ENCODE measurements around the gene DCAF12.
"Not testable (repeated sequence)": the region's sequence is repeated elsewhere in the genome, so short reads cannot be mapped to it uniquely, and the experiment has no call there.

Gene DCAF12

DNA sequence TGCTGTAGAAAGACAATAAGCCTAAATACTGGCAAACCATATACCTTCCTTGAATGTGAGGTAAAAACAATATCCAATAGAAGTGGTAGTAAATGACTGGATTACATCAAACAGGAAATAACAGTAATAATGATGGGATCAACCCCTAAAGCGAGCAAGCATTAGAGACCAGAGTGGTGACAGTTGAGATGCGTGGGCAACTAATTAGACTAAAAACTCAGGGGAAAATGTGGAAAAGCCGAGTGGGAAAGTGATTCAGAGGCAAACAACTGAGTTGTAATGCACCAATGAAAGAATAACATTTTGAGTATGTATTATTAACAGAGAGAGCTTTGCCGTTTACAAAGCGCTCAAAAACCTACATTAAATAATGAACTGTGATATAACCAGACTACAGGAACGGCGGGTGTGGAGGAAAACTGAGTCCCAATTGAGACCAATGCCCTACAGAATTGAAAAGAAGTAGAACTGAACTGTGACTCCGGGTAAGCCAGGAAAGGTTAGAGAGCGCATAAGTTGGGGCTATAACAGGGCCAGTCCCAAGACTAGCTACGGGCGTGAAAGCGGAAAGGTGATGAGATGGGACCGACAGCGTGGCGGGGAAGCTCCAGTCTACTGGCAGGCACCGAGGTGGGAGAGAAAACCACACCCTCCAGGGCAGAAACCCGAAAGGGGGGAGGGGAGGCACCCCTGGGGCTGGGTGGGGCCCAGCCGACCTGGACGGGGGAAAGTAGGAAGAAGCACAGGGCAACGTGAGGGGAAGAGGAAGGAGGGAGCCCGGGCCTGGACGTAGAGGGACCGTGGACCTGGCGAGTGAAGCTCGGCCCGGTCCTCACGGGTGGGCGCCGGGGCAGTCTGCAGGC, 78.4 kb downstream of the DCAF12 start:
- Histone ChIP-seq H3K4me1 (ENCODE audit: control insufficient read depth in 1 of 2, insufficient read depth in 2 of 2, low read length in 2 of 2) (peaks cover 0 to 7% of the 10 kb centered on the region in 2 experiments), H3K79me1 (ENCODE audit: low read length) (peaks cover 12% of the 10 kb centered on the region), H3K4me2 (ENCODE audit: low read length) (peak overlapping the region; percentile 74), H3K4me3 (ENCODE audit: low read depth, low read length) (peak overlapping the region; percentile 95), H3K23ac (ENCODE audit: low read length) (no peak overlapping the region), H3K27ac (ENCODE audit: low read depth, low read length) (peak overlapping the region; percentile 82), H3K4ac (ENCODE audit: low read depth, low read length) (peak overlapping the region; percentile 94), H4K12ac (ENCODE audit: low read depth, low read length) (peak overlapping the region; percentile 83), H3K36me3 (ENCODE audit: control insufficient read depth in 1 of 2, insufficient read depth in 2 of 2, low read length in 2 of 2) (peaks cover 3 to 9% of the 10 kb centered on the region in 2 experiments), H2AK5ac (ENCODE audit: low read length) (peak overlapping the region; percentile 95), H4K91ac (ENCODE audit: low read depth, low read length) (peak overlapping the region; percentile 96), H4K8ac (ENCODE audit: low read depth, low read length) (peak overlapping the region; percentile 86), H3K27me3 (ENCODE audit: insufficient read depth, low read length) (no peaks in the 10 kb centered on the region), H3K18ac (ENCODE audit: low read length) (peak overlapping the region; percentile 85), H3K14ac (ENCODE audit: low read length) (peak overlapping the region; percentile 92), H3K9me3 (ENCODE audit: insufficient read depth, low read depth, low read length) (no peaks in the 10 kb centered on the region), H3K9ac (ENCODE audit: low read length) (peak overlapping the region; percentile 95), H3K79me2 (ENCODE audit: control insufficient read depth, insufficient read depth, low read length, poor library complexity) (peaks cover 21% of the 10 kb centered on the region), H2BK5ac (ENCODE audit: low read depth, low read length, poor library complexity) (peak overlapping the region; percentile 96), H2BK12ac (ENCODE audit: low read length) (no peak overlapping the region), H2AFZ (ENCODE audit: insufficient read depth, low read length, poor library complexity) (peak overlapping the region; percentile 77), H2BK120ac (ENCODE audit: insufficient read depth, low read length, poor library complexity) (peak overlapping the region; percentile 81)
- no CpG with 5 or more reads among the region's 29 CpGs for whole genome bisulfite sequencing (ENCODE audit: extremely low coverage, insufficient coverage, insufficient read length)
- DNase-seq = peak in 1 of 2 donors; percentile 41

DNA sequence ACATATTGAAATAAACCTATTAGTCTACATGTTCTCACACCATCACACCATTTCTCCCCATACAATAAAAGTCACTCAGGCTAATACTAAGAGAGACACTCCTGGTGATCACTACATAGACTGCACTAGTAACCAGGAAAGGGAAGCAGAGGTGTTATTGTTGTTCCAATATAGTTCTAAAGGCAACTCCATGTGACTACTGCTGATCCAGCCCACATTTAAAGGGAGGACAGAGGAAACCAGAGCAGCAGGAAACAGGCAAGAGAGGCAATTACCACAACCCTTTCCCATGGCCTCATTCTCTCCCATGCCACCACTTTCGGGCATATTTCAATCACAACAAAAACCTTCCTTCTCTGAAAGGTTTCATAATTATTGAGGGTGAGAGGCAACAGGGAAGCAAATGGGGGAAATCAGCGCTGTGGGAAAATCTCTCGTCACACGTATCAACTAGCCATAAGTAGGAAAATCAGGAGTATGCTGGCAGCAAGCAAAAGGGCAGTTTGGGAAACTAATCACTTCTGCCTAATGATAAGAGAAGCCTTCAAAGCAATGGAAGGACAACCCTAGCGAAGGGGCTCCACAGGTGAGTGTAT, 79.6 kb downstream of the DCAF12 start:
- WGBS (ENCODE audit: extremely low coverage, insufficient coverage, insufficient read length) = no CpG with 5 or more reads among the region's 5 CpGs
- peaks cover 5 to 17% of the 10 kb centered on the region in 2 experiments for H3K36me3 ChIP-seq (ENCODE audit: control insufficient read depth in 1 of 2, insufficient read depth in 2 of 2, low read length in 2 of 2)
- H3K4ac ChIP-seq (ENCODE audit: low read depth, low read length) = peak overlapping the region; percentile 92
- no peak for DNase-seq
- H4K91ac ChIP-seq (ENCODE audit: low read depth, low read length) = no peak overlapping the region
- H2BK5ac ChIP-seq (ENCODE audit: low read depth, low read length, poor library complexity) = no peak overlapping the region
- peaks cover 0 to 7% of the 10 kb centered on the region in 2 experiments for H3K4me1 ChIP-seq (ENCODE audit: control insufficient read depth in 1 of 2, insufficient read depth in 2 of 2, low read length in 2 of 2)
- H2BK120ac ChIP-seq (ENCODE audit: insufficient read depth, low read length, poor library complexity) = no peak overlapping the region
- H2AFZ ChIP-seq (ENCODE audit: insufficient read depth, low read length, poor library complexity) = no peak overlapping the region
- H3K27me3 ChIP-seq (ENCODE audit: insufficient read depth, low read length) = no peaks in the 10 kb centered on the region
- H3K79me2 ChIP-seq (ENCODE audit: control insufficient read depth, insufficient read depth, low read length, poor library complexity) = peaks cover 25% of the 10 kb centered on the region
- H3K9ac ChIP-seq (ENCODE audit: low read length) = no peak overlapping the region
- H3K27ac ChIP-seq (ENCODE audit: low read depth, low read length) = no peak overlapping the region
- no peaks in the 10 kb centered on the region for H3K9me3 ChIP-seq (ENCODE audit: insufficient read depth, low read depth, low read length)
- H3K18ac ChIP-seq (ENCODE audit: low read length) = no peak overlapping the region
- H4K12ac ChIP-seq (ENCODE audit: low read depth, low read length) = no peak overlapping the region
- H4K8ac ChIP-seq (ENCODE audit: low read depth, low read length) = no peak overlapping the region
- no peak overlapping the region for H3K14ac ChIP-seq (ENCODE audit: low read length)
- H3K4me3 ChIP-seq (ENCODE audit: low read depth, low read length) = no peak overlapping the region
- H3K79me1 ChIP-seq (ENCODE audit: low read length) = peaks cover 12% of the 10 kb centered on the region
- no peak overlapping the region for H3K23ac ChIP-seq (ENCODE audit: low read length)
- H2AK5ac ChIP-seq (ENCODE audit: low read length) = no peak overlapping the region
- H2BK12ac ChIP-seq (ENCODE audit: low read length) = no peak overlapping the region
- H3K4me2 ChIP-seq (ENCODE audit: low read length) = peak overlapping the region; percentile 74

DNA sequence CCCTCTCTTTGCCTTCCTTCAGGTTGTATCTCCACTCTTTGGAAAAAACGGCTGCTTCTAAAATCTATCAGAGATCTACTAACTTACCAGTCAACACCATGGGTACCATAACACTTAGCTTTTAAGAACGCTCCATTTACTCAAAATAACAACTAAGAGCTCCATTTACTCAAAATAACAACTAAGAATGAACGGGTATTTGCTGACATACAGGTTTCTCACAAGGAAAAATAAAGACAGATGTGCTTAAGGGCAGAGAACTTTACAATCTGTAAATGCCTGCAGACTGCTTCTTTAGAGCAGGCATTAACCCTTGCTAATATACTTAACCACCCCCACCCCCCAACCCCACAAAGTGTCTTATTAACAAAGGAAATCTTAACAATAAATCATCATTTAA, 80.6 kb downstream of the DCAF12 start:
- WGBS (ENCODE audit: extremely low coverage, insufficient coverage, insufficient read length) = no CpG with 5 or more reads among the region's 3 CpGs

DNA sequence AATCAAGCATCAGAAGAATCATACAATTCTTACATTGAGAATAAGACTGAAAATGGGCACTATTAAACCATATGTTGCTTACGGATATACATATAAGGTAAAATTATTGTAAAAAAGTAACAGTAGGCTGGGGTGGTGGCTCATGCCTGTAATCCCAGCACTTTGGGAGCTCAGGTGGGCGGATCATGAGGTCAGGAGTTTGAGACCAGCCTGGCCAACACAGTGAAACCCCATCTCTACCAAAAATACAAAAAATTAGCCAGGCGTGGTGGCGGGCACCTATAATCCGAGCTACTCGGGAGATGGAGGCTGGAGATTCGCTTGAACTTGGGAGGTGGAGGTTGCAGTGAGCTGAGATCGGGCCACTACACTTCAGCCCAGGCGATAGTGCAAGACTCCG, 84.4 kb downstream of the DCAF12 start:
- H3K14ac ChIP-seq (ENCODE audit: low read length); H3K18ac ChIP-seq (ENCODE audit: low read length); H3K4me1 ChIP-seq (ENCODE audit: control insufficient read depth in 1 of 2, insufficient read depth in 2 of 2, low read length in 2 of 2); H2AFZ ChIP-seq (ENCODE audit: insufficient read depth, low read length, poor library complexity); H3K27me3 ChIP-seq (ENCODE audit: insufficient read depth, low read length); H2BK120ac ChIP-seq (ENCODE audit: insufficient read depth, low read length, poor library complexity); DNase-seq; H2BK12ac ChIP-seq (ENCODE audit: low read length); H3K4me3 ChIP-seq (ENCODE audit: low read depth, low read length); H3K4me2 ChIP-seq (ENCODE audit: low read length); H4K91ac ChIP-seq (ENCODE audit: low read depth, low read length); H3K27ac ChIP-seq (ENCODE audit: low read depth, low read length); H4K12ac ChIP-seq (ENCODE audit: low read depth, low read length); H3K9me3 ChIP-seq (ENCODE audit: insufficient read depth, low read depth, low read length); H3K9ac ChIP-seq (ENCODE audit: low read length); H4K8ac ChIP-seq (ENCODE audit: low read depth, low read length); H3K23ac ChIP-seq (ENCODE audit: low read length); H2AK5ac ChIP-seq (ENCODE audit: low read length); H2BK5ac ChIP-seq (ENCODE audit: low read depth, low read length, poor library complexity); H3K79me1 ChIP-seq (ENCODE audit: low read length): not testable (repeated sequence)
- H3K79me2 ChIP-seq (ENCODE audit: control insufficient read depth, insufficient read depth, low read length, poor library complexity) = peaks cover 13% of the 10 kb centered on the region
- H3K36me3 ChIP-seq (ENCODE audit: control insufficient read depth in 1 of 2, insufficient read depth in 2 of 2, low read length in 2 of 2) = peaks cover 22 to 24% of the 10 kb centered on the region in 2 experiments
- no CpG with 5 or more reads among the region's 10 CpGs for WGBS (ENCODE audit: extremely low coverage, insufficient coverage, insufficient read length)
- peak overlapping the region; percentile 36 for H3K4ac ChIP-seq (ENCODE audit: low read depth, low read length)

More for the DNA sequence above, 80.6 kb downstream of the DCAF12 start:
- Histone ChIP-seq H3K4me1 (ENCODE audit: control insufficient read depth in 1 of 2, insufficient read depth in 2 of 2, low read length in 2 of 2) (peaks cover 0 to 7% of the 10 kb centered on the region in 2 experiments), H3K9me3 (ENCODE audit: insufficient read depth, low read depth, low read length) (no peaks in the 10 kb centered on the region), H2AK5ac (ENCODE audit: low read length) (no peak overlapping the region), H3K79me2 (ENCODE audit: control insufficient read depth, insufficient read depth, low read length, poor library complexity) (peaks cover 25% of the 10 kb centered on the region), H3K9ac (ENCODE audit: low read length) (no peak overlapping the region), H3K27me3 (ENCODE audit: insufficient read depth, low read length) (no peaks in the 10 kb centered on the region), H4K12ac (ENCODE audit: low read depth, low read length) (no peak overlapping the region), H3K23ac (ENCODE audit: low read length) (no peak overlapping the region), H3K4ac (ENCODE audit: low read depth, low read length) (peak overlapping the region; percentile 52), H3K79me1 (ENCODE audit: low read length) (peaks cover 12% of the 10 kb centered on the region), H2BK12ac (ENCODE audit: low read length) (no peak overlapping the region), H2AFZ (ENCODE audit: insufficient read depth, low read length, poor library complexity) (no peak overlapping the region), H3K4me2 (ENCODE audit: low read length) (no peak overlapping the region), H3K4me3 (ENCODE audit: low read depth, low read length) (no peak overlapping the region), H4K91ac (ENCODE audit: low read depth, low read length) (no peak overlapping the region), H4K8ac (ENCODE audit: low read depth, low read length) (no peak overlapping the region), H2BK5ac (ENCODE audit: low read depth, low read length, poor library complexity) (no peak overlapping the region), H3K27ac (ENCODE audit: low read depth, low read length) (no peak overlapping the region), H3K18ac (ENCODE audit: low read length) (no peak overlapping the region), H3K36me3 (ENCODE audit: control insufficient read depth in 1 of 2, insufficient read depth in 2 of 2, low read length in 2 of 2) (peaks cover 10 to 20% of the 10 kb centered on the region in 2 experiments), H3K14ac (ENCODE audit: low read length) (no peak overlapping the region), H2BK120ac (ENCODE audit: insufficient read depth, low read length, poor library complexity) (no peak overlapping the region)
- no peak for DNase-seq

All from trophoblast cell (in vitro differentiated cells and primary cell).